ENCODE measurements around the gene CFAP58.

CFAP58 gene

DNA sequence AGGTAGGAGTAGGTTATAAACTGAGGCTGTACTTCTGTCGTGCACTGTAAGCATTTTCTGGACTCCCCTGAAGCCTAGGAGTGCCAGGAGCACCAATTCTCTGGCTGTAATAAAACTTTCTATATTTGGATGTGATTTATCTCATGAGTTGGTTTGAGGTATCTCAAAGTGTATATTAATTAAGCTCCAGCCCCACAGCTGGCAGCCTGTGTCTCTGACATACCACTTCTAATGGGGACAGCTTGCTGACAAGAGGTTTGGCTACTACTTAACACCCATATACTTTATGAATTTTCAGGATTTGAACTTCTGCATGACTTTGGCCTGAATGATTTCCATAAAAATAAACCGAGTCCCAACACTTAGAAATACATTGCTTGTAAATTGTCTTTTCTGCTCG lies 35.2 kb downstream of the CFAP58 start:
- ChIA-PET POLR2A (no interaction called here), CTCF (interaction anchor here (1.7 kb wide), 1 partner anchor 9 kb away, joined by 3 read pairs; no protein-coding TSS in a partner anchor)
- TF ChIP-seq, protein P1, sequence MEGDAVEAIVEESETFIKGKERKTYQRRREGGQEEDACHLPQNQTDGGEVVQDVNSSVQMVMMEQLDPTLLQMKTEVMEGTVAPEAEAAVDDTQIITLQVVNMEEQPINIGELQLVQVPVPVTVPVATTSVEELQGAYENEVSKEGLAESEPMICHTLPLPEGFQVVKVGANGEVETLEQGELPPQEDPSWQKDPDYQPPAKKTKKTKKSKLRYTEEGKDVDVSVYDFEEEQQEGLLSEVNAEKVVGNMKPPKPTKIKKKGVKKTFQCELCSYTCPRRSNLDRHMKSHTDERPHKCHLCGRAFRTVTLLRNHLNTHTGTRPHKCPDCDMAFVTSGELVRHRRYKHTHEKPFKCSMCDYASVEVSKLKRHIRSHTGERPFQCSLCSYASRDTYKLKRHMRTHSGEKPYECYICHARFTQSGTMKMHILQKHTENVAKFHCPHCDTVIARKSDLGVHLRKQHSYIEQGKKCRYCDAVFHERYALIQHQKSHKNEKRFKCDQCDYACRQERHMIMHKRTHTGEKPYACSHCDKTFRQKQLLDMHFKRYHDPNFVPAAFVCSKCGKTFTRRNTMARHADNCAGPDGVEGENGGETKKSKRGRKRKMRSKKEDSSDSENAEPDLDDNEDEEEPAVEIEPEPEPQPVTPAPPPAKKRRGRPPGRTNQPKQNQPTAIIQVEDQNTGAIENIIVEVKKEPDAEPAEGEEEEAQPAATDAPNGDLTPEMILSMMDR (IDR thresholded peaks at IDR 0.05; ENCODE audit: insufficient read depth, low read length, missing control alignments), result no peak
- H3K4me3 ChIP-seq (ENCODE audit: low read depth, low read length), result no peak overlapping the region
- no peak for DNase-seq (ENCODE audit: low read depth, low spot score)

DNA sequence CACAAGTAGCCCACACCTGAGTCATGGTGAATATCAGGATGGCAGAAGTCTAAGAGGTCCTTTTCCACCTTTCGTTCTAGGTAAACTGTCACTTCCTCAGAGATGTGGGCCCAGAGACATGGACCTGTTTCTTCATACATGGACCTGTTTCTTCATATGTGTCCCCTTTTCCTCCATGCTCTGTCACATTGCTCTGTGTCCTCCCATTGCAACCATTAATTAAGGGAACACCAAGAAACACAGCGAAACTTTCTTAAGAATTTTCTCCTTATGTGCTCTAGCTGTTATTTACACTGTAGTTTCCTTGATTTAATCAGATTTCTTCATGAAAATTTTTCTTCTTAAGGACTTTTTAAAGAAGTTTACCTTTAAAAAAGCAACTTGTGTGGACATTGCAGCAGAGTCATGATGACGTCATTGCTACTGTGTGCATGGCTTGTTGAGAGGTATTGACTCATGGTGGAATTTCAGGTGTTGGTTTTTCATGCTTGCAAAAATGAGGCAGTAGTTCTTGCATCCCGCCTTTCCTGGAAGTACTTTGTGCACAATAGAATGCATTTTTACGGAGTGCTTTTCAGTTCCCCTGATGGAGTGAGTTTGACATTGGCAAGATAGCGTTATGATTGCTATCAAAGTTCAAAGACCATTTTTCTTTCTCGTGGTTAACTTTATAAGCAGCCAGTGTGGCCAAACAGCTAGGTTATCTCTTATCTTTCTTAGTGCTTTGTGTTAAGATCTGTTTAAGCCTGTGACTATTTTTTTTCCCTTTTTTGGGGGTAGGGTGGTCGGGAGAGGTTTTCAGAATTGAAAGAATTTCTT lies 37.7 kb downstream of the CFAP58 start:
- no peak overlapping the region for H3K4me3 ChIP-seq (ENCODE audit: low read depth, low read length)
- POLR2A ChIA-PET, result no interaction called here
- DNase-seq (ENCODE audit: low read depth, low spot score), result no peak
- TF ChIP-seq, protein P1 (IDR thresholded peaks at IDR 0.05; ENCODE audit: insufficient read depth, low read length, missing control alignments), result no peak
- CTCF ChIA-PET, result interaction anchor here (0.8 kb wide), 1 partner anchor 12 kb away, joined by 3 read pairs; no protein-coding TSS in a partner anchor

- ChIA-PET CTCF (interaction anchor here (0.8 to 1.8 kb wide), 2 partner anchors 10 to 11 kb away, joined by 3 to 4 read pairs; no protein-coding TSS in a partner anchor), POLR2A (no interaction called here)
- no peak overlapping the region for H3K4me3 ChIP-seq (ENCODE audit: low read depth, low read length)
- TF ChIP-seq, protein P1 (IDR thresholded peaks at IDR 0.05; ENCODE audit: insufficient read depth, low read length, missing control alignments), result no peak
- DNase-seq (ENCODE audit: low read depth, low spot score), result no peak
Observed at GRCh38 chr10:104391969-104392296, 38.3 kb downstream of the CFAP58 start.

DNA sequence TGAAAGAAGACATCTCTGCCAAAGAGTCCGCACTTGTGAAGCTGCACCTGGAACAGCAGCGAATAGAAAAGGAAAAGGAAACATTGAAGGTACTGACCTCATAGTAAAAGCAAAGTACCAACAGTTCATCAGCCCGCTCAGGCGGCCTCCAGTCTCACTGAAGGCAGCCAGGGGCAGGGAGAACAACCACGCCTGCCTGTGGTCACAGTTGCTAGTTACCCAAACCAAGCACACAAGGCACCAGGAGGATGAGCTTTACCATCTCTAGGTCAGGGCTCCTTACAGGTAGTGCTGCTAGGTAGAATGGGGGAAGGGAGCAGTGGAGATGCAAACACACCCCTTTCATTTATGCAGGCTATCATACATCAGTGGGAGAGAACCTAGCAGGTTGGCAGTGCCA lies 39.8 kb downstream of the CFAP58 start:
- H3K4me3 ChIP-seq (ENCODE audit: low read depth, low read length), result no peak overlapping the region
- CTCF ChIA-PET, result interaction anchor here (1.0 to 2.3 kb wide), 3 partner anchors 8 to 119 kb away, joined by 3 to 7 read pairs (median 4); no protein-coding TSS in a partner anchor
- POLR2A ChIA-PET, result no interaction called here

DNA sequence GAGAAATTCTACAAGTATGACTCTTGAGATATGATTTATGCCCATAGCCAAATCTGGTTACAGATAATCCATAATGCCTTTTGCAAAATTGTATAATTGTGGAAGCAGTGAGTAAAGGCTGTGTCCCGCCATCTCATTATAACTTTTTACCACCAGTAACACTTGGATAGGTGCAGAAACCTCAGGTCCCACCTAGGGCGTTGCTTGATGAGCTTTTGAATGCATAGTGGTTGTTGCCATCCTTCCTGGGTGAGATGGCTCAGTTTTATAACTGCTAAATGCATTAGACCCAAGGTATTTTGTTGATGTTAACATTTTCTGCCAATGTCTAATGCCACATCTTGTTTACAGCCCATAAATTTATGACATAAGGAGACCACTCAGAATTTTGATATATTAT lies 42.9 kb downstream of the CFAP58 start:
- DNase-seq (ENCODE audit: low read depth, low spot score), result no peak
- POLR2A ChIA-PET, result no interaction called here
- TF ChIP-seq, protein P1 (IDR thresholded peaks at IDR 0.05; ENCODE audit: insufficient read depth, low read length, missing control alignments), result no peak
- no peak overlapping the region for H3K4me3 ChIP-seq (ENCODE audit: low read depth, low read length)
- CTCF ChIA-PET, result no interaction called here

More for the DNA sequence above, 39.8 kb downstream of the CFAP58 start:
- TF ChIP-seq, protein P1 (IDR thresholded peaks at IDR 0.05; ENCODE audit: insufficient read depth, low read length, missing control alignments), result no peak
- no peak for DNase-seq (ENCODE audit: low read depth, low spot score)

DNA sequence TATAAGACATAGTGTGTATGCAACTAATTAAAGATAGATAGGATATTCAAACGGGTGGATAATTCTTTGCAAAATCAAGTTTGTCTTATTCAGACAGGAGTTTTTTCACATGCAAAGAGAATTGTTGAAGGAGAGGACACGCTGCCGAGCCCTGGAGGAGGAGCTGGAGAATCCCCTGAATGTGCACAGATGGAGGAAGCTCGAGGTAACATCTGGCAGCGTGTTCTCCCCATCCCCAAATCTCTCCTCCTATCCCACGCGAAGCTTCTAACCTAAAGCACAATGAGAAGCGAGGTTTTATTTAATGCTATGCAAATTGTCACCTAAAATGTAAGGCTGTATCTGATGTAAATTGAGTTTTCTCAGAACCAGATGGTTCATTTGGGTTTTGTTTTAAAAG lies 50.0 kb downstream of the CFAP58 start:
- POLR2A ChIA-PET, result no interaction called here
- DNase-seq (ENCODE audit: low read depth, low spot score), result no peak
- TF ChIP-seq, protein P1 (IDR thresholded peaks at IDR 0.05; ENCODE audit: insufficient read depth, low read length, missing control alignments), result no peak
- CTCF ChIA-PET, result interaction anchor here (0.6 to 1.4 kb wide), 7 partner anchors 12 to 219 kb away, joined by 3 to 7 read pairs (median 3); no protein-coding TSS in a partner anchor
- H3K4me3 ChIP-seq (ENCODE audit: low read depth, low read length), result no peak overlapping the region
